SIG-M5 treated with dmso at 0.1 percent for 504 hours (cell line): Measurements from ENCODE around the gene CDH24.

Experiments used
- DNase-seq: peaks from one replicate; lab custom pipeline; 2025; ENCODE audit not compliant: unreplicated experiment; lab: John Stamatoyannopoulos, UW

The CDH24 gene

GRCh38 chr14:23091294-23092225, 34.2 kb upstream of the CDH24 start:
- DNase-seq: no peak

DNA sequence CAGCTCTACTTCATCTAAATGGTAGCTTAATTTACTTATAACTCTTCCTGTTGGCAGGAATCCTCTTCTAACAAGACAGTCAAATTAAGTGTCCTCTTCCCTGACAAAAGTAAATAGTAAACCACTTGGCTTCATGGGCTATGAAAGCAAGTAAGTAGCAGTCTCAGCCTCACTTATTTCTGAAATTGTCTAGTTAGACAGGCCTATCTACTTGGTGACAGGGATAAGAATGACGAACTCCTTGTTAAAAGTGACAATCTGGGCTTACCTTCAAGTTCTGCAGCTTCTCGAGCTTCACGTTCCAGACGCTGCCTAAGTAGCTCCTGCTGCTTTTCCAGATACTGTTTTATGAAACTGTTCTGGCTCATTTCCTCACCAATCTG, 32.9 kb upstream of the CDH24 start:
- no peak for DNase-seq

DNA sequence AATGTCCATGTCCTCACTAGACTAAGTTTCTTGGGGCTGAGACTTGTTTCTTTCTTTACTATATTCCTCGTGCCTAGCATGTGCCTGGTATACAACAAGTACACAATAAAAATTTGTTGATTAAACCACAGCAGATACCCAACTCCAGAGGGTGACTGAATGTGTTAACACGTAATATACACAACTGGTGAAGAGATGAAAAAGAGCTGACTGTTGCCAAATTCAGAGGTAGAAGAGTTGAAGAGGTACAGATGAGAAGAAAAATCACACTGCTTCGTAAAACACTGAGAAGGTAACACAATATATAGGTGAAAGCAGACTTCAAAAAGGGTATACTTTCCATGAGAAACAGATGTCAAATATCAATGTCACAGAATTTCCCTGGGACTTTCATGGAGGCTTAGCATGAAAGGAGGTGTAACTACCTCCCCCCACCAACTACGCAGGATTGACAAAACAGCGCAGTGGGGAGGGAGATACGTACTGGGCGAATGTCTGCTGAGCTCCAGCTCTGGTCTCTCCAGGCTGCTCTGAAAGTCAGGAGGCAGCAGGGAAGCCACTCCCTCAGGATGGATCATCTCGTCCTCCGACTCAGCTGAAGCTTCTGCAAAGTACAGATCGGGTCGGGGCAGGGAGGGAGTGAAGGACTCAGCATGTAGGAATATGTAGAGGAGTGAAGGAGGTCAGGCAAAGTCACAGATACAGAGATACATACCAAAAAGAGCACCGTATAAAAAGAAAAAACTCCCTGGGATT, 32.4 kb upstream of the CDH24 start:
- no peak for DNase-seq

- no peak for DNase-seq
Observed at GRCh38 chr14:23086565-23086964, 29.2 kb upstream of the CDH24 start.

- no peak for DNase-seq
Observed at GRCh38 chr14:23085458-23085857, 28.1 kb upstream of the CDH24 start.

DNA sequence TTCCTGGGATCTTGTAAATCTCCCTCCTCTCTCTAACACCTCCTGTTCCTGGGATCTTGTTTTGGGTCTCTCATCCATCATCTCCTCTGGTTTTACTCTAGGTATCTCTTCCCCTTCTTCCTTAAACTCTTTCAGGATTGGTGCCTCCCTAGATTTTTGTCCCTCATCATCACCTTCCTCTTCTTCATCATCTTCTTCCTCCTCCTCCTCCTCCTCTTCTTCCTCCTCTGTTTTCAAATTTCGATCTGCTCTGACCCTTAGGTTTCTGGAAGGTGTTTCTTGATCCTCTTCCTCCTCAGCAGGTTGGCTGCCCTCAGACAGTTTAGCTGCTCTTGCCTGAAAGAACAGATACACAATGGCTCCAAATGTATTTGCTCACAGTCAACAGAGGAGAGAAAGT, 23.2 kb upstream of the CDH24 start:
- no peak for DNase-seq

DNA sequence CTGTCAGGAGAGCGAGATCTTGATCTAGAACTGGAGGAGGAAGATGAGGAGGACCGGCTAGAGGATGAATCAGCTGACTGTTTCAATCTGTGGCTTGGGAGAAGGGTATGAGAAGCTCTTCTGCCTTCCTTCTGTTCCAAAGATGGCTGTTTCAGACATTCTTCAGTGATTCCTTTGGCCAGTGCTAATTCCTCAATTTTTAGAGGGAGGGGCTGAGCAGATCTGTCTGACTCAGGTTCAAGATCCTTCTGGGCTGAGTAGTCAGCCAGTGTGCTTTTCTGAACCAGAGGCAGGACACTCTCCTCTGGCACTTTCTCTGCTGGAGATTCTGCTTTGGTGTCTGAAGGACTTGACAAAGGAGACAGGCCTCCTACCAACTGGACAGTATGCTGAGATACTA, 22.4 kb upstream of the CDH24 start:
- no peak for DNase-seq

GRCh38 chr14:23078692-23079116, 21.4 kb upstream of the CDH24 start:
- no peak for DNase-seq

DNA sequence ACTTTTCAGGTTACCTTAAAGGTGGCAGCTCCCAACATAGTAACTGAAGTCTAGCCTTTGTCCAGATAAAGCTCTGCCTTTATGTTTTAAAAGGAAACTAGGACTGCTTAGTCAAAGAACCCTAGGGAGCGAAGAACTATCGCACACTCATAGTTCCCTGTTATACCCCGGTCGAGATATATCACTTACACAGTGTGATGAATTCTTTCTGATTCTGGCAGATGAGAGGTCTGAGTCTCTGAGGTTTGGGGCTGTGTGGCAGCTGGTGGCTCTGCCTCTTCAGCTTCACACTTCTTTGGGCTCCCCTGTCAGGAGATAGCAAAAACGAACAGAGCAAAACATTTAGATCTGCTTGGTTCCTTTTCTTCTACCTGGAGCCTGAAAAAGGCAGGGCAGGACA, 20.6 kb upstream of the CDH24 start:
- DNase-seq: no peak

- no peak for DNase-seq
Observed at GRCh38 chr14:23076785-23077408, 19.6 kb upstream of the CDH24 start.

GRCh38 chr14:23074906-23075305, 17.6 kb upstream of the CDH24 start:
- DNase-seq: no peak

DNA sequence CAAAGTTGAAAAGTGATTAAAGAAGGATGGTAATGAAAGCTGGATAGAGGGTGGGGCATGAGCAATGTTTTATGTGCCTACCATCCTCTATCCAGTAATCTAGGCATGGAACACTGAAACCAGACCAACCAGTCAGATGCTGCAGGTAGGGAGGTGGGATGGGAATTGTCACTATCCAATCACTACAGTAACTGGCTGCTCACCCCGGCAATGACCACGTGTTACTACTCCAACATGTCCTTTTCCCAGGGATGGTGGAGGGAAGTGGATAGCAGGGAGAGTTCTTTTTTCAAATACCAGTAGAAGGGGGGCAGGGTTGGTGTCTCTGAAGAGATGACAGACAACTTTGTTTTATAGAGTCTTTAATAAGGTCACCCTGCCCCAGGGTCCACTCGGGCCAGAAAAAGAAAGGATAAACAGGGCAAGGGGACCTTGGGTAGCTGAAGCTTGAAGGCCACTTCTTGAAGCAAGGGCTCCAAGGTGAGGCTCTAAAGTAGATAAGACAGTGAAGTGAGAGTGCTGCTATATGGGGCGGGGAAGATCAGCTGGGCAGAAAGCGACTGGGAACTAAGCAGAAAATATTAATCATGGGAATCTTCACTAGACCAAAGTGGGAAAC, 14.7 kb upstream of the CDH24 start:
- DNase-seq: no peak

- DNase-seq: no peak
Observed at GRCh38 chr14:23071244-23071920, 14.1 kb upstream of the CDH24 start.

DNA sequence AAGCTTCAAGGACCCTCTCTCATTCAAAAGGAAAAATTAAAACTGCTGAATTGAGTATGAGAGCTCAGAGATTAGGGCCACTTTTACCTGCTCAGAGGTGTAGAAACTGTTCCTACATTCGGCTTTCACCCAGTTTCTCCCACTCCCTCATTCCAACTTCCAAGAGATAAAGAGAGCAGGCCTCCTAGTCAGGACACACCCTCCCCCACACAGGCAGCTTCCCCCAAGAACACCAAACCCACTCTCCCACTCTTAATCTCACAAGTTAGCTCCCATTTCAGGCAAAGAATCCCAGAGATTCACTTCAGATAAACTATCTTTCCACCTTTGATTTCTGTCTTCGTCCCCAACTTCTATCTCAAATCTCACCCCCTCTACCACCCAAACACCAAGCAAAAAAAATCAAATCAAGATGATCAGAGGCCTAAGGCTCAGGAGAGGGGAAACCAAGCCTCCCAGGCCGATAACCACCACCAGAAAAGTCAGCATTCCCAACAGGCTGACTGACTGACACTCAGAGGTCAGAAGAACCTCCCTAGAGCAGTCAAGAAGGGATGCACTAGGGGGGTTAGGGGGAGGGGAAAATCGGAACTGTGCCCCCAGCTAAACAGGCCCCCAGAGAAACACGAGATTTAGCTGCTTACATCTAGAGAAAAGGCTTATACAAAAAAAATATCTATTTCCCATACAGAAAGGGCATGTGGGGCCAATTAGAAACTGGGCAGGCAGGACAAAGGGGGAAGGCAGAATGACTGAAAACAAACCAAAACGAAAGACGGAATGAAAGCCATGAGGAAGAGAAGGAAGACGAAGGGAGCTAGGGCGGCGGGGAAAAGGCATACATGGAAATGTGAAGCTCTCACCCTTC, 13.2 kb upstream of the CDH24 start:
- DNase-seq: no peak

DNA sequence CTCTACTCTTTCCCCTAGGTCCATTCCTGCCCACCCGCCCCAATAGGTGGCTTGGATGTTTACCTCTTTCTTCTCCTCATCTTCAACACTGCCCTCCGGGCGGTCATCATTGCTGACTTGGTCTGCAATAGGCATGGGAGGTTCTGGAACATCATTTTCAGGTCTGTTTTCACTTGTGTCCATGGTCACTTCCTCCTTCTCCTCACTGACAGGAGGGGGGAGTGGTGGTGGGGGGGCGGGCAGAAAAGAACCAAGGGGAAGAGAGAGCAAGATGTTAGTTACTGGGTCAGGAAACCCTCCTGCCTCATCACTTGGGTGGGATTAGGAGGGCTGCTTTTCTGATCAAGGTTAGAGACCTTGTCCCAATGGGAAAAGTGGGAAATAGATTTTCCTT, 12.1 kb upstream of the CDH24 start:
- no peak for DNase-seq

- no peak for DNase-seq
Observed at GRCh38 chr14:23068789-23069412, 11.6 kb upstream of the CDH24 start.

DNA sequence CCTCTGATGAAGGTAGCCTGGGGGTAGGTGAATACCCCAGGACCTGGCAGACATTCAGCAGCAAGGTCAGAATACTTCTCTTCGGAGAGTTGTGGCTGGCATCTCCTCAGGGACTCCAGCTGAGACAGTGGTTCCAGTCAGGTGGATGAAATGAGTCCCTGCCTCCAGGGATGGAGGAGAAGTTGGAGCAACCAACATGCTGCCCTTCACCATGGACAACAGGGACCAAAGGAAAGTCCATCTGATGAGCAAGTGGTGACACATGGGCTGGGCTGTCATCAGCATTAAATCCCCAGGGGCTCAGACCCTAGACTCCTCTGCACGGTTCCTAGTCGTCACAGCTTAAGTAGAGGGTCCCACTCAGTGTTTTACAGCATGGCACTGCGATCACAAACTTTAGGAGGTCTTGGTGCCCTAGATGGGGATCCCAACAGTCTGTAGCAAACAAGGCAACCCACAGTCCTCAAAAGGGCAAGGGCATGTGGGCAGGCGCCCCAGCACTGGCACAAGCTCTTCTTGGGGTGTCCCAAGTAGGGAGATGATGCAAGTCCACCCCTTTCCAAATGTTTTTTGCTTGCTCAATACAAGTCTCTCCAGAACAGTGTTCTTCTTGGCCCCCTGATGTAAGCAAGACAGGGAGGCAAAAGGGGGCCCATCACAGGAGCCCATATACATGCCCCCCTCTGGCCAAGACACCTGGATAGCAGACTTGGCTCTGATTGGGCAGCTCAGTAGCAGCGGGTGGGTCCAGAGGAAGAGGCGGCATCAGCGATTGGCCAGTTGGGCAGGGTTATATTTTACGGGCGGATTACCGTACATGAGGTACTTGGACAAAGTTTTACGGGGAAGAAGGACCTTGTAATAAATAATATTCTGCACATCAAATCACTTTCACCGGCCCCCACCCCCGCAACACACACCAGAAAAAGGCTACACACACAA, 10.8 kb upstream of the CDH24 start:
- DNase-seq: no peak
